Measurements from ENCODE around the gene EMILIN3. TPM values are rescaled to one million over a fixed set of nuclear protein-coding genes. Genes with fewer than 3 reads are reported as not detected.

The EMILIN3 gene
- 0.72 TPM for total RNA-seq (ENCODE audit: insufficient read depth, low replicate concordance)

DNA sequence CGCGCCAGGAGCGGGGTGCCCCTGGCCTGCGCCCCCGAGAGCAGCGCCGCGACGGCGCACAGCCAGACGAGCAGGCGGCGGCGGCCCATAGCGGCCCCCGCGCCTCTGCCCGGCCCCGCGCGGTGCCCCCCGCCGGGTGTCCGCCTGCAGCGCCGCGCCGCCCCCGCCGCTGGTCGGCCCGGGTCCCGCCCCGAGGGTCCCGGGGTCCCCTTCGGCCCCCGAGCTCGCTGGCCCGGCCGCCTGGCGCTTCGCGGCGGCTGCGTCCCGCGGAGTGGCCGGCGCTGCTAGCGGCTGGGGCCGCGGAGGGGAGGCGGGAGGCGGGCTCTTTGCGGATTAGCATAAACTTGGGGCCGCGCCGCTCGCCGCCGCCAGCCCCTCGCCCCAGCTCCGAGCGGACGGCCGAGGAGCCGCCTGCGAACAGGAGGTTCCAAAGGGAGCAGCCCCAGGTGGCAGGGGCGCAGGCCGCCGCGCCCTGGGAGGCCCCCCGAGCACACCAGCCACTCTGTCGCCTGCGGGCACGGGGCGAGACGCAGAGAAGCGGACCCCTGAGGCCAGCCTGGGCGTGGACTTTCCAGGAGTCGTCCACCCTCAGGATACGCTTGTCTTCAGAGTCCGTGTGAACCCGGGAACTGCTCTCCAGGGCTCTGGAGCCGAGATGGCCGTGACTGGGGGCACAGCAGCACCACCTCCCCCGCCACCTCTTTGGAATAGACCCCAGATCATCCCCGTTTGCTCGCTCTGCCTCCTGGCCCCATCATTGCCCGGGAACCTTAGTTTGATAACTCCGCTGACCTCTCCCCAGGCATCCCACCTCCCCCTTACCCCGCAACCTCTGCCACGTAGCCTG is at the start of gene EMILIN3:
TSS of gene EMILIN3 (minus strand) at position 273 of the 847 bp plus-strand sequence. CDS start at position 89, 184 bp downstream.
- DNase-seq (ENCODE audit: low spot score) = no peak

- DNase-seq (ENCODE audit: low spot score) = no peak
These were observed 48.6 kb upstream of the EMILIN3 start for GRCh38 chr20:41415191-41415590.

DNA sequence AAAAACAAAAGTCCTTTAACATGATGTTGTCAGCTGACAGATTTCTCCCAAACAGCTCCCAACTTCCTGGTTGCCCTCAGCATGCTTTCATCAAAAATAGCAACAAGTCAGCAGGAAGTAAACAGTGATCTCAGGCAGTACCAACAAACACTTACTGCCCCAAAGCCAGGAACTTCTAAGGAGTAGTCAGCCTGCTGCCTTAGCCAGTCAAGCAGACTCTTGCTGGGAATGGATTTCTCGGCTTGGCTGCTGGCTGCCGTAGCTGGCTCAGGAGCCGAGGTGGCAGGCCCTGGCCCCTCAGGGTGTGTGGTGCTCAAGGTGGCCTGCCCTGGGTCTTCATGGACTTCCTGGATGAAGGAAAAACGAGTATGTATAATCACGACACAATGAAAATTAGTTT is 46.6 kb upstream of the EMILIN3 start:
- DNase-seq (ENCODE audit: low spot score) = no peak

- DNase-seq (ENCODE audit: low spot score) = no peak
These were observed 45.9 kb upstream of the EMILIN3 start for GRCh38 chr20:41412324-41413120.

DNA sequence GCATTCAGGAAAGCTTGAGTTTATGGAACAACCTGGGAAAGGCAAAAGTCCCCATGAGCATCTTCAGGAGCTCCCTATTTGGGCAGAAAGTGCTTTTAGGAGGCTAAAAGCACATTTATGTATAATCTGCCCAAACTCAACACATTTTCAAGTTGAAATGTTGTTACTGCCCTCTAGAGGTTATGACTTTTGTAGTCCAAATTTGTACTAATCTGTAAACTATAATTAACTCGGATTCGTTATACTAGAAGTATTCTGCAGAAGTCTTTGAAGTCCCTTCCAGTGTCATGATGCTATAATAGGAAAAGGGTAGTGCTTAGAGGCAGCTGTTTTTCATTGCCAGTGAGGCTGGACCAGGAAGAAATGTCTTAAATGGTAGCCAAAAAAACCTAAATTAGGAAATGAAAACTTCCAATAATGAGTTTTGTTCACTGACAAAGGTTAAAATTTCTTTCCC is 44.8 kb upstream of the EMILIN3 start:
- DNase-seq (ENCODE audit: low spot score) = no peak

GRCh38 chr20:41408986-41409385 is 42.4 kb upstream of the EMILIN3 start:
- no peak for DNase-seq (ENCODE audit: low spot score)

GRCh38 chr20:41408156-41408794 is 41.7 kb upstream of the EMILIN3 start:
- DNase-seq (ENCODE audit: low spot score) = no peak

GRCh38 chr20:41407607-41408006 is 41.0 kb upstream of the EMILIN3 start:
- DNase-seq (ENCODE audit: low spot score) = no peak

DNA sequence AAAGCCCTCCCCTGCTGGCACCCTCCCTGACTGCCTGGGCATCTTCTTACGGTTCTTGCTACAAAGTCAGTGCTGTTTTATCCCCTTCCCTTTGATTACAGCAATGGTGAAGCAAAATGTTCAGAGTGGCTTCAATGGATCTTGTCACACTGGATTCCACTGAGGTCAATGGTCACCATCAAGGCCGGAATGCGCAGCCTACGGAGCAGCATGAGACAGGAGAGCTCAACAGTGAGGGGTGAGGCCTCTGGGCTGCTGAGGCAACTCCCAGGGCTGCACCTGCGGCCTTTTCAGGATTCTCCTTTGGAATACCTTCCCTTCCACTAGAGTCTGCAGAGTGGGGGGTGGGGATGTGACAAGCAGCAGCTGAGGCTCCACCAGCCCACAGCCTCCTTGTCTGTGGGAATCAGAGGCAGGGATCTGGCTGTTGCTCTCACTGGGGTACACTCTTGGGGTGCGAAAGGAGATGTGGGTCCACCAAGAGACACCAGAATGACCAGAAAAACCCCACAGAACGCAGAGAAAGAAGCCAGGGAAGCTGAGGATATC is 40.4 kb upstream of the EMILIN3 start:
- DNase-seq (ENCODE audit: low spot score) = no peak

- DNase-seq (ENCODE audit: low spot score) = no peak
These were observed 39.7 kb upstream of the EMILIN3 start for GRCh38 chr20:41406353-41406752.

GRCh38 chr20:41405436-41405835 is 38.8 kb upstream of the EMILIN3 start:
- no peak for DNase-seq (ENCODE audit: low spot score)

GRCh38 chr20:41403604-41404003 is 37.0 kb upstream of the EMILIN3 start:
- DNase-seq (ENCODE audit: low spot score) = no peak

- DNase-seq (ENCODE audit: low spot score) = peak; percentile 97
These were observed 31.8 kb upstream of the EMILIN3 start for GRCh38 chr20:41398408-41398807.

- DNase-seq (ENCODE audit: low spot score) = peak; percentile 33
These were observed 29.3 kb upstream of the EMILIN3 start for GRCh38 chr20:41395667-41396664.

DNA sequence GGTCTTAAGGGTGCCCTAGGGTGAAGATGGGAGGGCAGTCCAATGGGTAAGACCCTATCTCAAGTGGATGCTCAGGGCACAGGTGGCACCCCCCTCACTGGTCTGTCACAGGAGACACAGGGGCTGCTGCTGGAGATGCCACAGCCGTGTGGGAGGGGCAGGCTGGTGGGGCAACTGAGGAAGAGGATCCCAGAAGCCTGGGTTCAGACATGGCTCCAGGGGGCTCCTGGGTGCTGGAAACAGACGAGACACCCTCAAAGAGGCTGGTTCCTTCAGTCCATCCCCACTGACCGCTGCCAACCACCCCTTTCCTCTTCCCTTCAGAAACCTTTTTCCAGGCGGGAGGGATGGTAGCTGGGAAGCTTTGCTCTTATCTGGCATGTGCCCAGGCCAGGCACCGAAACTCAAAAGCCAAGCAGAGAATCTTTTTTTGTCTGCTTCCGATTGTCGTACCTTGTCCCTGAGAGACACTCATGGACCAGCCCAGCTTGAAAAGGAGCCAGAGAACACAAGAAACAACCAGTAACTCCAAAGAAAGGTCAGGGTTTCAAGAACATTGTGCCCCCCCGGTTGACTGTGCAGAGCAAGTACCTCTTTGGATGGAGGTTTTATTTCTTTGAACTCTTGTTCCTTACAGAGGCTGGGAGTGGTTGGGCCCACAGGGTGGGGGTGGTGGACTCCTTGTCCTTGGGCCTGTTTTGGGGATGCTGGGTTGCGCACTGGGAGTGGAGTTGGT is 28.5 kb upstream of the EMILIN3 start:
- no peak for DNase-seq (ENCODE audit: low spot score)

DNA sequence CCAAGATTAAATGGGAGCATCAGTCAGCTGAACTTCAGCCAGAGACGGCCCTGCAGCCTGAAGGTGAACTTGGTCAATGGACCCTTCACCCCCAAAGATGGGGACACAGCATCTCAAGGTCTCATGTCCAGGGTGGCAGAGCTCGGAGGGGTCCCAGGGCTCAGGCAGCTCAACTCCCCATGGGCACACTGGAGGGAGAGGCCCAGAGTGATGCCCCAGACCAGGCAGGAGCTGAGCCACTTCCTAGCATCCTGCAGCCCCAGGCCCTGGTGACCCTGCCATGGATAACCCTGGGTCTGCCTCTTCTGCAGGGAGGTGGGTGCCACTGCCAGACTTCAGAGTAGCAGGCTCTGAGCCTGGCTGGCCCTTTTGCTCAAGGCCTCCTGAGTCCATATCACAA is 27.5 kb upstream of the EMILIN3 start:
- no peak for DNase-seq (ENCODE audit: low spot score)

DNA sequence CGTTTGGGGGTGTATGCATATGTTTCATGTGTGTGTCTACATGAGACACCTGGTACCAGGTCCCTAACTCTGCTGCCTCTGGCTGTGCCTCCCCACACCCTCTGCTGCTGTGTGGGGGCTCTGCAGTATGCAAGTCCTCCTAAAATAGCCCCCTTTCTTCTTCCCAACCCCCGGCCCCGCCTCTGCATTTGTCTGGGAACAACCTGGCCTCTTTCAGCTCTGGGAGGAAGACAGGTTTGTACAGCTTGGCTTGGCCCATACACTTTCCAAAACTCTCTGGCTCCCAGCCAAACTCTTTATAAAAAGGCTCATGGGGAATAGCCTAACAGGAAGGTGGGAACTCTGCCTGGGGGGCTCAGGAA is 27.1 kb upstream of the EMILIN3 start:
- DNase-seq (ENCODE audit: low spot score) = no peak

DNA sequence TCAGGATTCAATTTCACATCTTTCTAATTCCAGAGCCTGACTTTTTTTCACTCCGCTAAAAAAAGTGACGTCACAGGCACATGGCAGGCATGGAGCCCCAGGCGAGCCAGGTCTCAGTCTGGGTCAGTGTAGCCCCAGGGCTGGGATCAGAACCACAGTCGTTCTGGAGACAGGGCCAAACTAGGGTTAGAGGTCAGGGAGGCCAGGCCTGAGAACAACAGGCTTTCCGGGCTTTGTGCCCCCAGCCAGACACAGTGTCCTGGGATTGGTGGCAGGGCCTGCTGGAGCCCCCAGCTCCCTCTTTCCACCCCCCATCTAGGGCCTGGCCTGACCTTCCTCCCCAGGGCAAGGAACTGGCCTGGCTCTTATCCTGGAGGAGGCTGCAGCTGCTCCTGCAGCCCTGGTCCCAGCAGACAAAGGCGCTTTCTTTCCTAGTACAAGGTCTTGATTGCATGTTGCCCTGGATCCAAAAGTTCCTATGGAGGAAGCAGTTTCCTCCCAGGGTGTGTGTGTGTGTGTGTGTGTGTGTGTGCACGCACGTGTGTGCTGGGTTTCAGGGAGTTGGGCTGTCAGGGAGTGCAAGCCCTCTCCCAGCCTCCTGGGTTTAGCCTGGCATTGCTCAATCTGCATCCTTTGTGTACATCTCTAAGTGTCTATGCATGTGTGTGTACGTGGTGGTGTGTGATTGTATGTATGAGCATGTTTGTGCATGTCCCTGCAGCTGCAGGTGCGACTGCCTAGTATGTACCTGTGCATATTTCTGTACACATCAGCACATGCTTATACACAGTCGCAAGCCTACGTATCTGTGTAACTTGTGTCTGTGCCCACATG is 26.5 kb upstream of the EMILIN3 start:
- DNase-seq (ENCODE audit: low spot score) = no peak

DNA sequence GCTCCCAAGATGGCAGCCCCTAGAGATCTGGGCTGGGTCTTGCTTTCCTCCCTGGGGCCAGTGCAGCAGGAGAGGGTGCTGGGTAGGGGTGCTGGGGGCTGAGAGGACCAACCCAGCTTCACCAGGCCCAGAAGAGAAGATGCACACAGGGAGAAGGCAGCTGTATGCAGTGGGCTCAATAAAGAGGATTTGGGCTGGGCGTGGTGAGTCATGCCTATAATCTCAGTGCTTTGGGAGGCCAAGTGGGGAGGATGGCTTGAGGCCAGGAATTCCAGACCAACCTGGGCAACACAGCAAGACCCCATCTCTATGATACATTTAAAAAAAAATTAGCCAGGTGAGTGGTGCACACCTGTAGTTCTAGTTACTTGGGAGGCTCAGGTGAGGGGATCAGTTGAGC is 25.7 kb upstream of the EMILIN3 start:
- no peak for DNase-seq (ENCODE audit: low spot score)

Measured in umbilical cord (tissue), 2 donors.